H1 (cell line): ENCODE results near the gene TIMMDC1. TPM values are rescaled to one million over a fixed set of nuclear protein-coding genes. Genes with fewer than 3 reads are reported as not detected.

ENCODE experiments used
- CTCF ChIA-PET: fragments of 300-600 bp; sonication (Branson Sonifier 250); formaldehyde crosslinking; loops from one replicate; lab custom pipeline; 2021; ENCODE audit not compliant: partially characterized antibody; lab: Charles Lee
- POLR2A ChIA-PET: fragments of 300-600 bp; sonication (Branson Sonifier 250); formaldehyde crosslinking; loops from one replicate; lab custom pipeline; 2021; ENCODE audit warnings: inconsistent platforms; ENCODE audit not compliant: partially characterized antibody; lab: Charles Lee
- DNase-seq, 2 experiments: peaks; one replicate each; pipeline versions ENCODE4 v3.0.0 to v3.0.0-alpha.2; 2010 to 2022; ENCODE audit warnings: low spot score in 2 of 2, low read depth in 1 of 2, mixed read lengths in 1 of 2
- FAIRE-seq: peaks from 2 replicates; lab custom pipeline; 2011; peaks lifted over from hg19 to GRCh38; lab: Jason Lieb, UNC
- H2AFZ ChIP-seq: 2 replicates; pipeline ENCODE4 v1.8.1; 2012; ENCODE audit warnings: low read length, inconsistent platforms
- H2AK5ac ChIP-seq: 2 replicates; pipeline ENCODE4 v1.6.1; 2013; ENCODE audit warnings: low read depth, low read length
- H2BK120ac ChIP-seq: replicated peaks from 2 replicates; pipeline ENCODE3; 2013; ENCODE audit warnings: low read depth, low read length, inconsistent platforms
- H2BK12ac ChIP-seq: 2 replicates; pipeline ENCODE4 v1.6.1; 2013; ENCODE audit warnings: low read depth, low read length
- H2BK15ac ChIP-seq: 2 replicates; pipeline ENCODE4 v1.6.1; 2013; ENCODE audit warnings: low read length
- H2BK20ac ChIP-seq: 2 replicates; pipeline ENCODE4 v1.6.1; 2013; ENCODE audit warnings: low read length
- H2BK5ac ChIP-seq: 2 replicates; pipeline ENCODE4 v1.6.1; 2013; ENCODE audit warnings: low read depth, low read length
- H3K14ac ChIP-seq: 2 replicates; pipeline ENCODE4 v1.6.1; 2013; ENCODE audit warnings: inconsistent platforms; ENCODE audit not compliant: insufficient read length
- H3K18ac ChIP-seq: 2 replicates; pipeline ENCODE4 v1.6.1; 2013; ENCODE audit warnings: low read length; ENCODE audit errors: extremely low read depth
- H3K23ac ChIP-seq: 2 replicates; pipeline ENCODE4 v1.6.1; 2013; ENCODE audit warnings: inconsistent platforms; ENCODE audit not compliant: insufficient read length
- H3K23me2 ChIP-seq: 2 replicates; pipeline ENCODE4 v1.6.1; 2013; ENCODE audit warnings: low read depth, low read length
- H3K27ac ChIP-seq: 2 replicates; pipeline ENCODE4 v1.6.1; 2011; ENCODE audit warnings: low read depth, low read length, inconsistent platforms
- H3K27me3 ChIP-seq, 4 experiments: replicated peaks in 1 of 4; 1 replicate in 1 of 4; 2 replicates in 3 of 4; pipeline versions ENCODE4 v1.6.1 to v1.8.1; 2011 to 2013; ENCODE audit warnings: low read length in 3 of 4, mild to moderate bottlenecking in 3 of 4, inconsistent platforms in 2 of 4, mixed read lengths in 2 of 4, moderate library complexity in 1 of 4; ENCODE audit not compliant: control insufficient read depth in 3 of 4, insufficient read depth in 3 of 4; ENCODE audit errors: extremely low read depth in 1 of 4
- H3K36me3 ChIP-seq, 4 experiments: 2 replicates each; pipeline versions ENCODE4 v1.6.1 to v1.8.1; 2011 to 2013; ENCODE audit warnings: mild to moderate bottlenecking in 4 of 4, low read length in 3 of 4, moderate library complexity in 2 of 4, control low read depth in 1 of 4, inconsistent platforms in 1 of 4; ENCODE audit not compliant: insufficient read depth in 4 of 4, control insufficient read depth in 2 of 4
- H3K4ac ChIP-seq: replicated peaks from 2 replicates; pipeline ENCODE3; 2013; ENCODE audit warnings: low read length, low read depth, mixed read lengths, inconsistent platforms; ENCODE audit not compliant: insufficient read length
- H3K4me1 ChIP-seq, 4 experiments: replicated peaks in 1 of 4; 1 replicate in 1 of 4; 2 replicates in 3 of 4; pipeline versions ENCODE4 v1.6.1 to v1.8.1; 2011 to 2013; ENCODE audit warnings: low read length in 3 of 4, inconsistent platforms in 2 of 4, mixed read lengths in 1 of 4; ENCODE audit not compliant: insufficient read depth in 4 of 4, control insufficient read depth in 3 of 4
- H3K4me2 ChIP-seq, 2 experiments: 2 replicates each; pipeline versions ENCODE4 v1.6.1 to v1.8.1; 2011 to 2013; ENCODE audit warnings: low read depth in 2 of 2, low read length in 2 of 2, control low read depth in 1 of 2, inconsistent platforms in 1 of 2, mild to moderate bottlenecking in 1 of 2; ENCODE audit not compliant: insufficient read depth in 1 of 2
- H3K4me3 ChIP-seq, 4 experiments: fragments of 200-600, 300-600 bp in 1 of 4; sonication (generic), shearing (Covaris generic), sonication (Bioruptor Twin) in 1 of 4; 2 replicates each; pipeline versions ENCODE4 v1.5.1 to v1.8.1; 2011 to 2016; ENCODE audit warnings: low read length in 4 of 4, low read depth in 3 of 4, control low read depth in 2 of 4, inconsistent platforms in 2 of 4, mild to moderate bottlenecking in 2 of 4, mixed read lengths in 1 of 4, moderate library complexity in 1 of 4; ENCODE audit not compliant: insufficient read depth in 2 of 4; ENCODE audit errors: extremely low read depth in 1 of 4
- H3K56ac ChIP-seq: replicated peaks from 2 replicates; pipeline ENCODE3; 2013; ENCODE audit warnings: low read depth, mild to moderate bottlenecking, mixed read lengths, low read length, inconsistent platforms; ENCODE audit not compliant: insufficient read length
- H3K79me1 ChIP-seq: 2 replicates; pipeline ENCODE4 v1.6.1; 2013; ENCODE audit warnings: low read depth, low read length, control low read depth
- H3K79me2 ChIP-seq, 2 experiments: 2 replicates each; pipeline versions ENCODE4 v1.6.1 to v1.8.1; 2012 to 2013; ENCODE audit warnings: low read length in 2 of 2, mild to moderate bottlenecking in 2 of 2, inconsistent platforms in 1 of 2; ENCODE audit not compliant: insufficient read depth in 2 of 2, control insufficient read depth in 1 of 2
- H3K9ac ChIP-seq, 4 experiments: replicated peaks in 1 of 4; 1 replicate in 1 of 4; 2 replicates in 3 of 4; pipeline versions ENCODE4 v1.6.1 to v1.8.1; 2011 to 2013; ENCODE audit warnings: low read depth in 3 of 4, low read length in 3 of 4, control low read depth in 2 of 4, mild to moderate bottlenecking in 2 of 4, moderate library complexity in 2 of 4, inconsistent platforms in 1 of 4; ENCODE audit errors: extremely low read depth in 1 of 4
- H3K9me3 ChIP-seq, 2 experiments: 2 replicates each; pipeline versions ENCODE4 v1.6.1 to v1.8.1; 2012 to 2013; ENCODE audit warnings: mild to moderate bottlenecking in 2 of 2, moderate library complexity in 2 of 2, control low read depth in 1 of 2, inconsistent platforms in 1 of 2, low read depth in 1 of 2, low read length in 1 of 2, mixed read lengths in 1 of 2; ENCODE audit not compliant: insufficient read depth in 2 of 2
- H4K20me1 ChIP-seq, 2 experiments: replicated peaks in 1 of 2; 2 replicates each; pipeline versions ENCODE3 to v1.8.1; 2011 to 2013; ENCODE audit warnings: inconsistent platforms in 2 of 2, low read length in 2 of 2, mild to moderate bottlenecking in 1 of 2; ENCODE audit not compliant: insufficient read depth in 2 of 2, control insufficient read depth in 1 of 2
- H4K5ac ChIP-seq: 2 replicates; pipeline ENCODE4 v1.6.1; 2013; ENCODE audit warnings: low read length, low read depth, mixed read lengths, inconsistent platforms; ENCODE audit not compliant: insufficient read length
- H4K8ac ChIP-seq: 2 replicates; pipeline ENCODE4 v1.8.0; 2013; ENCODE audit warnings: mild to moderate bottlenecking, moderate library complexity, low read length, inconsistent platforms; ENCODE audit not compliant: insufficient read depth; ENCODE audit errors: extremely low read depth
- H4K91ac ChIP-seq: replicated peaks from 2 replicates; pipeline ENCODE3; 2013; ENCODE audit warnings: low read length, mixed read lengths, inconsistent platforms; ENCODE audit not compliant: insufficient read length
- BACH1 ChIP-seq: IDR thresholded peaks from 2 replicates; pipeline ENCODE4 v1.6.1; 2012; ENCODE audit warnings: low read length, improper control_type of control experiment
- CBX8 ChIP-seq: fragments of 300-800, 300-1000 bp; sonication (generic); IDR thresholded peaks from 2 replicates; pipeline ENCODE4 v1.7.1; 2016; ENCODE audit warnings: low read depth, low read length, borderline replicate concordance
- CEBPB ChIP-seq: IDR thresholded peaks from 2 replicates; pipeline ENCODE4 v1.6.1; 2012; ENCODE audit warnings: low read depth, low read length
- CTBP2 ChIP-seq: IDR thresholded peaks from 2 replicates; pipeline ENCODE4 v1.7.0; 2011; ENCODE audit warnings: borderline replicate concordance, mild to moderate bottlenecking, moderate library complexity, mixed read lengths, low read length; ENCODE audit not compliant: insufficient read depth, insufficient read length
- EGR1 ChIP-seq: IDR thresholded peaks from 2 replicates; pipeline ENCODE4 v1.6.1; 2011; ENCODE audit warnings: low read depth, low read length, borderline replicate concordance
- EP300 ChIP-seq, 2 experiments: IDR thresholded peaks; 1 replicate in 1 of 2; 2 replicates in 1 of 2; pipeline ENCODE4 v1.6.1; 2011 to 2012; ENCODE audit warnings: low read depth in 2 of 2, low read length in 2 of 2, mild to moderate bottlenecking in 2 of 2, borderline replicate concordance in 1 of 2, inconsistent platforms in 1 of 2, moderate library complexity in 1 of 2
- POLR2A ChIP-seq, 2 experiments: IDR thresholded peaks; 1 replicate in 1 of 2; 2 replicates in 1 of 2; pipeline ENCODE4 v1.6.1; 2011; ENCODE audit warnings: low read depth in 2 of 2, low read length in 2 of 2, mild to moderate bottlenecking in 2 of 2; ENCODE audit errors: control extremely low read depth in 1 of 2
- POLR2AphosphoS5 ChIP-seq: IDR thresholded peaks from 2 replicates; pipeline ENCODE4 v1.6.1; 2011; ENCODE audit warnings: low read depth, low read length
- RNF2 ChIP-seq: fragments of 200-900, 300-1000 bp; sonication (generic); IDR thresholded peaks from 2 replicates; pipeline ENCODE4 v1.7.1; 2016; ENCODE audit warnings: borderline replicate concordance, low read depth, mild to moderate bottlenecking, antibody characterized with exemption, low read length; ENCODE audit not compliant: poor library complexity, severe bottlenecking; ENCODE audit errors: missing control alignments
- SIN3A ChIP-seq, 2 experiments: IDR thresholded peaks in 1 of 2; conservative IDR thresholded peaks in 1 of 2; 2 replicates each; pipeline ENCODE4 v1.6.1; 2011 to 2012; ENCODE audit warnings: low read length in 2 of 2, improper control_type of control experiment in 1 of 2, low read depth in 1 of 2, mild to moderate bottlenecking in 1 of 2
- WGBS, 2 experiments: shearing (Covaris generic) in 1 of 2; methylation state at CpG; one replicate each; pipeline versions ENCODE4 v1.1.6 to v1.1.7; 2013 to 2015; ENCODE audit warnings: low lambda C conversion rate in 2 of 2, mixed read lengths in 2 of 2, inconsistent platforms in 1 of 2, low coverage in 1 of 2, missing lambda C conversion rate in 1 of 2; ENCODE audit not compliant: insufficient replicate concordance in 2 of 2, insufficient coverage in 1 of 2, insufficient read length in 1 of 2; ENCODE audit errors: extremely low coverage in 1 of 2, missing lambda C conversion rate in 1 of 2; 5-methylcytosine and 5-hydroxymethylcytosine counted together
- polyA plus RNA-seq, 7 experiments: library from polyadenylated mRNA; depleted of rRNA in 3 of 7; stranded (reverse) in 5 of 7; unstranded in 2 of 7; fragments of >200 nt in 5 of 7; fragments of 200-250 nt in 2 of 7; gene quantifications; 1 replicate in 5 of 7; 2 replicates in 1 of 7; 4 replicates in 1 of 7; pipeline versions ENCODE4 v1.2.1 to v1.2.3, GENCODE V29; 2011 to 2013; ENCODE audit warnings: missing spikeins in 2 of 7, mixed read lengths in 2 of 7
- total RNA-seq: library from RNA; stranded (reverse); fragmentation: NEBNext Ultra II Directional; extraction: Animal tissue kit (Norgen Biotek cat#: 25700); gene quantifications from 2 replicates; pipeline ENCODE4 v1.2.1, GENCODE V29; 2021

TIMMDC1 gene
- total and polyA plus RNA-seq, 2 of the 8 experiments (the other 6 are each of a cell fraction or from before 2014, with no cell fraction given): 80.7 to 128 TPM

- Histone ChIP-seq H4K20me1 (no peaks in the 10 kb centered on the region), H3K9ac (no peak overlapping the region), H2BK120ac (no peak overlapping the region), H3K36me3 (no peaks in the 10 kb centered on the region), H2BK20ac (no peak overlapping the region), H2AFZ (no peak overlapping the region), H2BK15ac (no peak overlapping the region), H3K79me1 (no peaks in the 10 kb centered on the region), H2BK12ac (no peak overlapping the region), H3K4me3 (no peak overlapping the region), H3K27ac (no peak overlapping the region), H3K4me2 (no peak overlapping the region), H3K79me2 (no peaks in the 10 kb centered on the region), H3K4me1 (no peaks in the 10 kb centered on the region), H3K27me3 (peaks cover 0 to 1% (median 0%) of the 10 kb centered on the region in 4 experiments; a peak in 1 of 7 replicates), H4K91ac (no peak overlapping the region), H2BK5ac (no peak overlapping the region), H3K9me3 (no peaks in the 10 kb centered on the region), H3K23me2 (no peaks in the 10 kb centered on the region), H3K14ac (no peak overlapping the region), H3K23ac (no peak overlapping the region), H3K4ac (no peak overlapping the region), H3K56ac (no peak overlapping the region), H4K8ac (no peak overlapping the region), H4K5ac (no peak overlapping the region), H2AK5ac (no peak overlapping the region), H3K18ac (no peak overlapping the region)
- FAIRE-seq: no peak
- POLR2A ChIA-PET: interaction anchor here (1.2 kb wide), 1 partner anchor 17 kb away, joined by 3 read pairs; no protein-coding TSS in a partner anchor
- no peak for DNase-seq
- CTCF ChIA-PET: interaction anchor here (0.8 kb wide), 1 partner anchor 12 kb away, joined by 3 read pairs; no protein-coding TSS in a partner anchor
- 90% methylated on average over 4 of the region's 4 CpGs; no CpG with 5 or more reads in 1 of the 2 experiments for WGBS, 2 experiments
- TF ChIP-seq BACH1: no peak
- TF ChIP-seq POLR2A (IDR thresholded peaks at IDR 0.05; ENCODE audit: control extremely low read depth in 1 of 2, low read depth in 2 of 2, low read length in 2 of 2): no peak
- no peak for TF ChIP-seq EGR1
- no peak for TF ChIP-seq EP300 (IDR thresholded peaks at IDR 0.05; ENCODE audit: borderline replicate concordance in 1 of 2, low read depth in 2 of 2, low read length in 2 of 2)
- no peak for TF ChIP-seq RNF2
- no peak for TF ChIP-seq CTBP2
- TF ChIP-seq CBX8: no peak
- TF ChIP-seq POLR2AphosphoS5: no peak
- TF ChIP-seq SIN3A (conservative IDR thresholded peaks at IDR 0.05 in 1 of 2, IDR thresholded peaks at IDR 0.05 in 1 of 2; ENCODE audit: low read depth in 1 of 2, low read length in 2 of 2): no peak
- TF ChIP-seq CEBPB: no peak
These were observed 38.4 kb downstream of the TIMMDC1 start for GRCh38 chr3:119536757-119537156.
